ENCODE data around the gene RIT2. TPM values are rescaled to one million over a fixed set of nuclear protein-coding genes. Genes with fewer than 3 reads are reported as not detected.

Gene RIT2
- polyA plus RNA-seq, 1 experiment: not detected

DNA sequence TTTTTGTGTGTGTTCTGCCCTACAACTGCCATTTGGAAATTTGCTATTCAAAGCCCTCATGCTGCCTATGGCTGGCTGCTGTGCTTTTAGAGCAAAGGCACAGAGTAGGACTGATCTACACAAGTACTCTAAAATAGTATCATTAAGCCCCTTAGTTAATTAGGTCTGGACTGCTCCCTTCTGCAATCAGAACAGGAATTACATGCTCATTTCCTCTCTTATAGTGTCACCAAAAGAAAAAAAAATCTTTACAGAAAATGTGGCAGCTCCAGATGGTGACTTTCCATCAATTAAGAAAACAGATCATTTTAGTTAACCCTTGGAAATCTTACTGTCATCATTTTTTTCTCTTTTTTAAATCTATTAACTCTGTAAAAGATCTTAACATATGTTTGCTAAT, 337.5 kb downstream of the RIT2 start:
- CTCF ChIA-PET: no interaction called here
- no peak overlapping the region for H3K27ac ChIP-seq (ENCODE audit: low read depth, low read length)
- POLR2A ChIA-PET: no interaction called here

DNA sequence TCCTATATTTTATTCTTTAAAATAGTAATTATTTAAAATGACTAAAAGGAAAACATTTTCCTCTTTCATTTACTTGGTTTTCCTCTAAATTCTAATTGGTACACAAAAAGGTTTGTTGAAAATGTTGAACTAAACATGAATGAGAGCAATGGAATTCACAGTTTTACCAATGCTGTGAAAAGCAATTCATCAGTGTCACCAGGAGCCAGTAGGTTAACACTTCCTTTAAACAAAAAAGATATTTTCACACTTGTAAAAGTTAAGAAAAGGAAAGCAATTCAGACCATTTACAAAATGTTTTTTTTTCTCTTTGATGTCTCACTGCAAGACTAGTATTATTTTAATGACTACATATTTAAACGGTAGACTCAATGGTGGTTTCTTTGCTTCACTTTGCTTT, 341.6 kb downstream of the RIT2 start:
- ChIA-PET POLR2A (no interaction called here), CTCF (no interaction called here)
- Histone ChIP-seq H3K9me3 (ENCODE audit: control insufficient read depth, insufficient read depth, low read length) (peaks cover 3% of the 10 kb centered on the region), H3K27me3 (ENCODE audit: control insufficient read depth, insufficient read depth, low read length) (no peaks in the 10 kb centered on the region), H3K4me3 (ENCODE audit: low read depth, low read length) (no peak overlapping the region), H3K27ac (ENCODE audit: low read depth, low read length) (no peak overlapping the region)
- no peak for TF ChIP-seq CTCF (IDR thresholded peaks at IDR 0.05; ENCODE audit: low read depth, low read length)
- no peak for DNase-seq (ENCODE audit: low read depth, low spot score)

More for the DNA sequence above, 337.5 kb downstream of the RIT2 start:
- no peak for DNase-seq (ENCODE audit: low read depth, low spot score)
- no peak for TF ChIP-seq CTCF (IDR thresholded peaks at IDR 0.05; ENCODE audit: low read depth, low read length)
- Histone ChIP-seq H3K4me3 (ENCODE audit: low read depth, low read length) (no peak overlapping the region), H3K9me3 (ENCODE audit: control insufficient read depth, insufficient read depth, low read length) (peaks cover 2% of the 10 kb centered on the region), H3K27me3 (ENCODE audit: control insufficient read depth, insufficient read depth, low read length) (no peaks in the 10 kb centered on the region)

DNA sequence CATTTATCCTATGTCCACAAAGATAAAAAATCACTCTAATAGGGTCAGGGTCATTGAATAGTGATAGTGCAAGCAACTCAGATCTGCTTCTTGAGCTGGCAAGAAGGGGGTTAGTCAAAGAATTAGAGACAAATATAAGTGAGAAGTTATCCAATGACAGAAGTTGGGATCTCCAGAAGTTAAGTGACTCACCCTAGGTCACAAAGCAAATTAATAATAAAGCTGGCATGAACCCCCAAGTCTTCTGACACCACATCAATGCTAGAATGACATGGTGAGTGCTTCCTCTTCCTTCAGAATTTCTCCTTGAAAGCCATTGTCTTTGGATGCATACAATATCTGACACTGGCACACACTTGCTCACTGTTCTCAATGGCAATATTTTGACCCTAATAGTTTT, 343.5 kb downstream of the RIT2 start:
- no peak for TF ChIP-seq CTCF (IDR thresholded peaks at IDR 0.05; ENCODE audit: low read depth, low read length)
- DNase-seq (ENCODE audit: low read depth, low spot score): no peak
- no peak overlapping the region for H3K4me3 ChIP-seq (ENCODE audit: low read depth, low read length)
- H3K9me3 ChIP-seq (ENCODE audit: control insufficient read depth, insufficient read depth, low read length): peaks cover 8% of the 10 kb centered on the region
- POLR2A ChIA-PET: no interaction called here
- no peaks in the 10 kb centered on the region for H3K27me3 ChIP-seq (ENCODE audit: control insufficient read depth, insufficient read depth, low read length)
- CTCF ChIA-PET: no interaction called here
- H3K27ac ChIP-seq (ENCODE audit: low read depth, low read length): no peak overlapping the region

DNA sequence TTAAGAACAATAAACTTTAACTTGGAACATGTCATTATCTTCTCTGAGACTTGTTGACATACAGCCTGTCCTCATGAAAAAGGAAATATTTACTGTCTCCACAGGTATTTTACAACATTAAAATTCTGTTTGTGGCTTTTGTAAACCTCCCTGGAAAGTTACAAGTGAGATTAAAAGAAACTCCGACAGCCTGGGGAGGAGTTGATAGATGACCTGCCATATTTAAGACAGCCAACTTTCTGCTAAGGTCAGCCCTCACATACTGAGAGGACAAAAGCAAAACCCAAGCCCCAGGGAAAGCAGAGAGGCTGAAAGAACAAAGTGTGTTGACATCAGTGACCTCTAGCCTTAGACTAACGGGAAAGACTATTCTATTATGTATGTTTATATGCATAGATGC, 350.2 kb downstream of the RIT2 start:
- POLR2A ChIA-PET: no interaction called here
- CTCF ChIA-PET: no interaction called here
- H3K4me3 ChIP-seq (ENCODE audit: low read depth, low read length): no peak overlapping the region
- peaks cover 12% of the 10 kb centered on the region for H3K9me3 ChIP-seq (ENCODE audit: control insufficient read depth, insufficient read depth, low read length)
- no peak for TF ChIP-seq CTCF (IDR thresholded peaks at IDR 0.05; ENCODE audit: low read depth, low read length)
- no peak for DNase-seq (ENCODE audit: low read depth, low spot score)
- no peaks in the 10 kb centered on the region for H3K27me3 ChIP-seq (ENCODE audit: control insufficient read depth, insufficient read depth, low read length)
- no peak overlapping the region for H3K27ac ChIP-seq (ENCODE audit: low read depth, low read length)

GRCh38 chr18:42760290-42760689, 355.2 kb downstream of the RIT2 start:
- DNase-seq (ENCODE audit: low read depth, low spot score): no peak
- Histone ChIP-seq H3K9me3 (ENCODE audit: control insufficient read depth, insufficient read depth, low read length) (peaks cover 3% of the 10 kb centered on the region; the same call in 1 of the 2 replicates), H3K4me3 (ENCODE audit: low read depth, low read length) (no peak overlapping the region), H3K27ac (ENCODE audit: low read depth, low read length) (no peak overlapping the region), H3K27me3 (ENCODE audit: control insufficient read depth, insufficient read depth, low read length) (no peaks in the 10 kb centered on the region)
- ChIA-PET POLR2A (no interaction called here), CTCF (no interaction called here)
- TF ChIP-seq CTCF (IDR thresholded peaks at IDR 0.05; ENCODE audit: low read depth, low read length): no peak

Data from AG04450 (cell line).